Motor neuron (in vitro differentiated cells): ENCODE measurements around the gene FILIP1L. TPM values are rescaled to one million over a fixed set of nuclear protein-coding genes. Genes with fewer than 3 reads are reported as not detected.

Experiments
- ATAC-seq, 8 experiments: fragments of 200-7000 bp; cut with Tn5 transposase; replicated peaks in 6 of 8; 2 replicates each; pipeline ENCODE4 v1.8.0; 2021; ENCODE audit warnings: mild to moderate bottlenecking in 8 of 8, moderate library complexity in 8 of 8
- H3K27ac ChIP-seq, 2 donors: fragments of 250-450 bp; sonication (Bioruptor Pico); 2 replicates each; pipeline ENCODE4 v1.9.0; 2021; ENCODE audit warnings: antibody characterized with exemption in 2 of 2, mild to moderate bottlenecking in 2 of 2, moderate library complexity in 1 of 2
- H3K4me1 ChIP-seq, 2 donors: fragments of 250-450 bp; sonication (Bioruptor Pico); replicated peaks in 1 of 2; 2 replicates each; pipeline ENCODE4 v1.6.1; 2021; ENCODE audit warnings: antibody characterized with exemption in 2 of 2, mild to moderate bottlenecking in 2 of 2, moderate library complexity in 1 of 2
- H3K4me3 ChIP-seq, 5 donors: fragments of 250-450 bp; sonication (Bioruptor Pico); 2 replicates each; pipeline ENCODE4 v1.9.0; 2021; ENCODE audit warnings: antibody characterized with exemption in 5 of 5, mild to moderate bottlenecking in 5 of 5, moderate library complexity in 4 of 5
- WGBS, 10 experiments: fragments of 450-650 bp; shearing (Covaris generic); methylation state at CpG; one replicate each; pipeline ENCODE4 v1.0.0; 2022; 5-methylcytosine and 5-hydroxymethylcytosine counted together
- in situ Hi-C, 9 experiments: fragments of 400-800 bp; cut with MboI; loops; one replicate each; pipeline ENCODE4 v1.15.0; 2021; ENCODE audit warnings: low sequenced_read_pairs in 9 of 9, low pct_unique_long_range_greater_than_20kb in 2 of 9; ENCODE audit not compliant: unreplicated experiment in 9 of 9
- total RNA-seq, 8 experiments: library from RNA; unstranded; fragments of 300-600 nt; gene quantifications; 2 replicates each; pipeline versions ENCODE4 v1.2.3 to v1.2.4, GENCODE V29; 2022

The FILIP1L gene
- total RNA-seq, 8 experiments from 2014 or later: 2.2 to 31.1 (median 6.3) TPM

- in situ Hi-C loops: no loop called here
- peak in 2 of 8 experiments; percentile 25 to 42 for ATAC-seq
- Histone ChIP-seq H3K4me1 (peaks cover 0 to 4% of the 10 kb centered on the region in 2 donors), H3K27ac (no peak overlapping the region), H3K4me3 (no peak overlapping the region)
- WGBS, 10 experiments: 50 to 100% (median 72%) methylated on average over 1 to 5 of the region's 5 CpGs; no CpG with 5 or more reads in 1 of the 10 experiments
Measured at GRCh38 chr3:99960123-99960878, 154.0 kb downstream of the FILIP1L start.

- no peak overlapping the region for H3K4me3 ChIP-seq
- H3K27ac ChIP-seq: no peak overlapping the region
- WGBS, 10 experiments: 60 to 100% (median 88%) methylated on average over 1 to 3 of the region's 3 CpGs; no CpG with 5 or more reads in 2 of the 10 experiments
- in situ Hi-C loops: no loop called here
- peak in 1 of 8 experiments; percentile 23 for ATAC-seq
- peaks cover 0 to 10% of the 10 kb centered on the region in 2 donors for H3K4me1 ChIP-seq
Measured at GRCh38 chr3:99958222-99958912, 155.9 kb downstream of the FILIP1L start.

GRCh38 chr3:99957151-99957796 lies 157.0 kb downstream of the FILIP1L start:
- no peak overlapping the region for H3K4me3 ChIP-seq
- H3K27ac ChIP-seq: no peak overlapping the region
- in situ Hi-C loops: no loop called here
- H3K4me1 ChIP-seq: peaks cover 0 to 12% of the 10 kb centered on the region in 2 donors
- WGBS, 10 experiments: 55 to 95% (median 87%) methylated on average over 1 to 4 of the region's 4 CpGs
- ATAC-seq: peak in 1 of 8 experiments; percentile 30

- ATAC-seq: no peak
- H3K4me1 ChIP-seq: peaks cover 0 to 12% of the 10 kb centered on the region in 2 donors
- no peak overlapping the region for H3K27ac ChIP-seq
- no peak overlapping the region for H3K4me3 ChIP-seq
- in situ Hi-C loops: no loop called here
- WGBS, 10 experiments: 82 to 100% (median 97%) methylated on average over 1 to 9 of the region's 10 CpGs
Measured at GRCh38 chr3:99955773-99956562, 158.3 kb downstream of the FILIP1L start.

GRCh38 chr3:99954914-99955644 lies 159.2 kb downstream of the FILIP1L start:
- WGBS, 10 experiments: 41 to 94% (median 81%) methylated on average over 2 to 4 of the region's 4 CpGs
- in situ Hi-C loops: no loop called here
- no peak for ATAC-seq

GRCh38 chr3:99953596-99953995 lies 160.7 kb downstream of the FILIP1L start:
- H3K4me3 ChIP-seq: no peak overlapping the region
- ATAC-seq: no peak
- in situ Hi-C loops: no loop called here
- peaks cover 0 to 12% of the 10 kb centered on the region in 2 donors for H3K4me1 ChIP-seq
- H3K27ac ChIP-seq: no peak overlapping the region

More at GRCh38 chr3:99954914-99955644, 159.2 kb downstream of the FILIP1L start:
- H3K4me3 ChIP-seq: no peak overlapping the region
- H3K4me1 ChIP-seq: peaks cover 0 to 12% of the 10 kb centered on the region in 2 donors
- no peak overlapping the region for H3K27ac ChIP-seq

GRCh38 chr3:99952306-99952705 lies 162.0 kb downstream of the FILIP1L start:
- H3K27ac ChIP-seq: no peak overlapping the region
- in situ Hi-C loops: no loop called here
- no peak for ATAC-seq
- 31 to 100% (median 85%) methylated on average over 1 of the region's 1 CpG; no CpG with 5 or more reads in 2 of the 10 experiments for WGBS, 10 experiments
- no peak overlapping the region for H3K4me3 ChIP-seq
- peaks cover 0 to 8% of the 10 kb centered on the region in 2 donors for H3K4me1 ChIP-seq

GRCh38 chr3:99951701-99952100 lies 162.6 kb downstream of the FILIP1L start:
- in situ Hi-C loops: no loop called here
- Histone ChIP-seq H3K4me1 (peaks cover 0 to 8% of the 10 kb centered on the region in 2 donors), H3K4me3 (no peak overlapping the region), H3K27ac (no peak overlapping the region)
- ATAC-seq: no peak

GRCh38 chr3:99950921-99951320 lies 163.4 kb downstream of the FILIP1L start:
- 60 to 100% (median 100%) methylated on average over 1 of the region's 1 CpG; no CpG with 5 or more reads in 4 of the 10 experiments for WGBS, 10 experiments
- in situ Hi-C loops: no loop called here

GRCh38 chr3:99949956-99950670 lies 164.2 kb downstream of the FILIP1L start:
- H3K4me3 ChIP-seq: no peak overlapping the region
- no peak for ATAC-seq
- 67 to 98% (median 95%) methylated on average over 1 to 5 of the region's 5 CpGs for WGBS, 10 experiments
- in situ Hi-C loops: no loop called here
- H3K27ac ChIP-seq: no peak overlapping the region
- peaks cover 6 to 8% of the 10 kb centered on the region in 2 donors for H3K4me1 ChIP-seq

More at GRCh38 chr3:99950921-99951320, 163.4 kb downstream of the FILIP1L start:
- peaks cover 0 to 8% of the 10 kb centered on the region in 2 donors for H3K4me1 ChIP-seq
- no peak overlapping the region for H3K27ac ChIP-seq
- H3K4me3 ChIP-seq: no peak overlapping the region
- ATAC-seq: no peak

GRCh38 chr3:99948467-99949089 lies 165.7 kb downstream of the FILIP1L start:
- no peak for ATAC-seq
- in situ Hi-C loops: no loop called here
- H3K4me1 ChIP-seq: peaks cover 4 to 8% of the 10 kb centered on the region in 2 donors
- 100% methylated on average over 1 of the region's 1 CpG; no CpG with 5 or more reads in 9 of the 10 experiments for WGBS, 10 experiments
- H3K27ac ChIP-seq: no peak overlapping the region
- no peak overlapping the region for H3K4me3 ChIP-seq
